SK-N-SH treated with all-trans-retinoic acid at 6 μM for 48 hours (cell line): ENCODE results near the gene PID1.

Experiments used
- ATAC-seq: fragments of 200-7000 bp; cut with Tn5 transposase; 3 replicates; pipeline ENCODE4 v1.9.1; 2020; ENCODE audit warnings: mild to moderate bottlenecking, moderate library complexity
- ARNTL ChIP-seq: fragments of 450-650 bp; formaldehyde crosslinking; IDR thresholded peaks from 2 replicates; pipeline ENCODE4 v1.5.0; 2020; ENCODE audit warnings: low read depth, mild to moderate bottlenecking, moderate library complexity, borderline replicate concordance
- BACH2 ChIP-seq: fragments of 250-450 bp; sonication (Bioruptor Pico); IDR thresholded peaks from 2 replicates; pipeline ENCODE4 v1.9.0; 2021; ENCODE audit warnings: mild to moderate bottlenecking, borderline replicate concordance
- CSDC2 ChIP-seq: fragments of 250-450 bp; sonication (Bioruptor Pico); IDR thresholded peaks from 2 replicates; pipeline ENCODE4 v1.5.0; 2020; ENCODE audit warnings: mild to moderate bottlenecking, moderate library complexity
- CSRNP3 ChIP-seq: fragments of 250-450 bp; sonication (Bioruptor Pico); IDR thresholded peaks from 2 replicates; pipeline ENCODE4 v1.5.1; 2021; ENCODE audit warnings: mild to moderate bottlenecking, moderate library complexity
- ESRRG ChIP-seq: fragments of 250-450 bp; sonication (Bioruptor Pico); IDR thresholded peaks from 2 replicates; pipeline ENCODE4 v1.6.1; 2021; ENCODE audit warnings: mild to moderate bottlenecking
- GLIS3 ChIP-seq: fragments of 250-450 bp; sonication (Bioruptor Pico); IDR thresholded peaks from 2 replicates; pipeline ENCODE4 v1.5.0; 2020; ENCODE audit warnings: mild to moderate bottlenecking, moderate library complexity
- ISL1 ChIP-seq: fragments of 250-450 bp; sonication (Bioruptor Pico); IDR thresholded peaks from 2 replicates; pipeline ENCODE4 v2.1.2; 2022; ENCODE audit warnings: mild to moderate bottlenecking, moderate library complexity
- OSR1 ChIP-seq: fragments of 250-450 bp; sonication (Bioruptor Pico); IDR thresholded peaks from 2 replicates; pipeline ENCODE4 v1.8.0; 2022; ENCODE audit warnings: moderate library complexity, mild to moderate bottlenecking, inconsistent platforms
- RARB ChIP-seq: fragments of 250-450 bp; sonication (Bioruptor Pico); IDR thresholded peaks from 2 replicates; pipeline ENCODE4 v1.8.0; 2021; ENCODE audit warnings: mild to moderate bottlenecking, moderate library complexity
- SNAI2 ChIP-seq: fragments of 250-450 bp; sonication (Bioruptor Pico); IDR thresholded peaks from 2 replicates; pipeline ENCODE4 v1.5.0; 2020; ENCODE audit warnings: mild to moderate bottlenecking, moderate library complexity
- TCF4 ChIP-seq: fragments of 250-450 bp; sonication (Bioruptor Pico); IDR thresholded peaks from 2 replicates; pipeline ENCODE4 v1.8.0; 2021; ENCODE audit warnings: mild to moderate bottlenecking, moderate library complexity, borderline replicate concordance
- TOX ChIP-seq: fragments of 250-450 bp; sonication (Bioruptor Pico); IDR thresholded peaks from 2 replicates; pipeline ENCODE4 v1.8.0; 2021; ENCODE audit warnings: mild to moderate bottlenecking, moderate library complexity, borderline replicate concordance
- ZC3H10 ChIP-seq: fragments of 250-450 bp; sonication (Bioruptor Pico); IDR thresholded peaks from 2 replicates; pipeline ENCODE4 v1.5.1; 2021; ENCODE audit warnings: mild to moderate bottlenecking, moderate library complexity
- ZFP3 ChIP-seq: fragments of 250-450 bp; sonication (Bioruptor Pico); IDR thresholded peaks from 2 replicates; pipeline ENCODE4 v1.5.0; 2020; ENCODE audit warnings: mild to moderate bottlenecking, moderate library complexity
- ZNF565 ChIP-seq: fragments of 450-650 bp; formaldehyde crosslinking; conservative IDR thresholded peaks from 2 replicates; pipeline ENCODE4 v1.5.0; 2020; ENCODE audit warnings: low read depth, mild to moderate bottlenecking, moderate library complexity
- ZNF70 ChIP-seq: fragments of 450-650 bp; formaldehyde crosslinking; IDR thresholded peaks from 2 replicates; pipeline ENCODE4 v1.5.0; 2020; ENCODE audit warnings: mild to moderate bottlenecking, moderate library complexity
- ZNF8 ChIP-seq: fragments of 450-650 bp; formaldehyde crosslinking; IDR thresholded peaks from 2 replicates; pipeline ENCODE4 v1.5.0; 2020; ENCODE audit warnings: mild to moderate bottlenecking, moderate library complexity
- TF ChIP-seq, protein P1 (sequence below): fragments of 250-450 bp; sonication (Bioruptor Pico); IDR thresholded peaks from 2 replicates; pipeline ENCODE4 v1.5.0; 2020; ENCODE audit warnings: mild to moderate bottlenecking, moderate library complexity
- TF ChIP-seq, protein P2 (sequence below): fragments of 250-450 bp; sonication (Bioruptor Pico); IDR thresholded peaks from 2 replicates; pipeline ENCODE4 v1.8.0; 2021; ENCODE audit warnings: low read depth, mild to moderate bottlenecking, moderate library complexity, borderline replicate concordance
- TF ChIP-seq, protein P3 (sequence below): fragments of 250-450 bp; sonication (Bioruptor Pico); IDR thresholded peaks from 2 replicates; pipeline ENCODE4 v1.8.0; 2020; ENCODE audit warnings: mild to moderate bottlenecking, moderate library complexity, borderline replicate concordance

Gene PID1

GRCh38 chr2:229268626-229269025 lies 2.5 kb downstream of the PID1 start (continued):
- TF ChIP-seq, protein P1, sequence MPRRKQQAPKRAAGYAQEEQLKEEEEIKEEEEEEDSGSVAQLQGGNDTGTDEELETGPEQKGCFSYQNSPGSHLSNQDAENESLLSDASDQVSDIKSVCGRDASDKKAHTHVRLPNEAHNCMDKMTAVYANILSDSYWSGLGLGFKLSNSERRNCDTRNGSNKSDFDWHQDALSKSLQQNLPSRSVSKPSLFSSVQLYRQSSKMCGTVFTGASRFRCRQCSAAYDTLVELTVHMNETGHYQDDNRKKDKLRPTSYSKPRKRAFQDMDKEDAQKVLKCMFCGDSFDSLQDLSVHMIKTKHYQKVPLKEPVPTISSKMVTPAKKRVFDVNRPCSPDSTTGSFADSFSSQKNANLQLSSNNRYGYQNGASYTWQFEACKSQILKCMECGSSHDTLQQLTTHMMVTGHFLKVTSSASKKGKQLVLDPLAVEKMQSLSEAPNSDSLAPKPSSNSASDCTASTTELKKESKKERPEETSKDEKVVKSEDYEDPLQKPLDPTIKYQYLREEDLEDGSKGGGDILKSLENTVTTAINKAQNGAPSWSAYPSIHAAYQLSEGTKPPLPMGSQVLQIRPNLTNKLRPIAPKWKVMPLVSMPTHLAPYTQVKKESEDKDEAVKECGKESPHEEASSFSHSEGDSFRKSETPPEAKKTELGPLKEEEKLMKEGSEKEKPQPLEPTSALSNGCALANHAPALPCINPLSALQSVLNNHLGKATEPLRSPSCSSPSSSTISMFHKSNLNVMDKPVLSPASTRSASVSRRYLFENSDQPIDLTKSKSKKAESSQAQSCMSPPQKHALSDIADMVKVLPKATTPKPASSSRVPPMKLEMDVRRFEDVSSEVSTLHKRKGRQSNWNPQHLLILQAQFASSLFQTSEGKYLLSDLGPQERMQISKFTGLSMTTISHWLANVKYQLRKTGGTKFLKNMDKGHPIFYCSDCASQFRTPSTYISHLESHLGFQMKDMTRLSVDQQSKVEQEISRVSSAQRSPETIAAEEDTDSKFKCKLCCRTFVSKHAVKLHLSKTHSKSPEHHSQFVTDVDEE (CRISPR knock-in tag): no peak
- TF ChIP-seq OSR1 (no peak), TOX (no peak)
- TF ChIP-seq, protein P2, sequence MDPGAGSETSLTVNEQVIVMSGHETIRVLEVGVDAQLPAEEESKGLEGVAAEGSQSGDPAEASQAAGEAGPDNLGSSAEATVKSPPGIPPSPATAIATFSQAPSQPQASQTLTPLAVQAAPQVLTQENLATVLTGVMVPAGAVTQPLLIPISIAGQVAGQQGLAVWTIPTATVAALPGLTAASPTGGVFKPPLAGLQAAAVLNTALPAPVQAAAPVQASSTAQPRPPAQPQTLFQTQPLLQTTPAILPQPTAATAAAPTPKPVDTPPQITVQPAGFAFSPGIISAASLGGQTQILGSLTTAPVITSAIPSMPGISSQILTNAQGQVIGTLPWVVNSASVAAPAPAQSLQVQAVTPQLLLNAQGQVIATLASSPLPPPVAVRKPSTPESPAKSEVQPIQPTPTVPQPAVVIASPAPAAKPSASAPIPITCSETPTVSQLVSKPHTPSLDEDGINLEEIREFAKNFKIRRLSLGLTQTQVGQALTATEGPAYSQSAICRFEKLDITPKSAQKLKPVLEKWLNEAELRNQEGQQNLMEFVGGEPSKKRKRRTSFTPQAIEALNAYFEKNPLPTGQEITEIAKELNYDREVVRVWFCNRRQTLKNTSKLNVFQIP: no peak

GRCh38 chr2:229267080-229267479 lies 4.0 kb downstream of the PID1 start:
- TF ChIP-seq RARB (CRISPR knock-in tag) (no peak), ZNF70 (CRISPR knock-in tag) (no peak), CSRNP3 (CRISPR knock-in tag) (no peak)
- ATAC-seq: no peak

- TF ChIP-seq OSR1 (no peak), SNAI2 (CRISPR knock-in tag) (no peak), TOX (no peak), ISL1 (CRISPR knock-in tag) (no peak), ESRRG (CRISPR knock-in tag) (no peak), ZNF8 (CRISPR knock-in tag) (no peak), GLIS3 (no peak), RARB (CRISPR knock-in tag) (no peak), ZNF565 (CRISPR knock-in tag) (no peak), ZFP3 (CRISPR knock-in tag) (no peak), CSRNP3 (CRISPR knock-in tag) (no peak), CSDC2 (no peak), ZC3H10 (CRISPR knock-in tag) (no peak), TCF4 (no peak), BACH2 (CRISPR knock-in tag) (no peak), ZNF70 (CRISPR knock-in tag) (no peak), ARNTL (CRISPR knock-in tag) (no peak)
- TF ChIP-seq, protein P2: no peak
- TF ChIP-seq, protein P3, sequence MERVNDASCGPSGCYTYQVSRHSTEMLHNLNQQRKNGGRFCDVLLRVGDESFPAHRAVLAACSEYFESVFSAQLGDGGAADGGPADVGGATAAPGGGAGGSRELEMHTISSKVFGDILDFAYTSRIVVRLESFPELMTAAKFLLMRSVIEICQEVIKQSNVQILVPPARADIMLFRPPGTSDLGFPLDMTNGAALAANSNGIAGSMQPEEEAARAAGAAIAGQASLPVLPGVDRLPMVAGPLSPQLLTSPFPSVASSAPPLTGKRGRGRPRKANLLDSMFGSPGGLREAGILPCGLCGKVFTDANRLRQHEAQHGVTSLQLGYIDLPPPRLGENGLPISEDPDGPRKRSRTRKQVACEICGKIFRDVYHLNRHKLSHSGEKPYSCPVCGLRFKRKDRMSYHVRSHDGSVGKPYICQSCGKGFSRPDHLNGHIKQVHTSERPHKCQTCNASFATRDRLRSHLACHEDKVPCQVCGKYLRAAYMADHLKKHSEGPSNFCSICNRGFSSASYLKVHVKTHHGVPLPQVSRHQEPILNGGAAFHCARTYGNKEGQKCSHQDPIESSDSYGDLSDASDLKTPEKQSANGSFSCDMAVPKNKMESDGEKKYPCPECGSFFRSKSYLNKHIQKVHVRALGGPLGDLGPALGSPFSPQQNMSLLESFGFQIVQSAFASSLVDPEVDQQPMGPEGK (CRISPR knock-in tag): no peak
- TF ChIP-seq, all 23 proteins: peak for 0
- ATAC-seq: no peak
These were observed 5.4 kb downstream of the PID1 start for GRCh38 chr2:229265727-229266126.
